Naive B cell (primary cell): ENCODE measurements around the gene TBPL1. TPM values are rescaled to one million over a fixed set of nuclear protein-coding genes. Genes with fewer than 3 reads are reported as not detected.
"Not testable (repeated sequence)": the region's sequence is repeated elsewhere in the genome, so short reads cannot be mapped to it uniquely, and the experiment has no call there.

Experiments
- ATAC-seq, 2 donors: fragments of 150-1000 bp; cut with Tn5 transposase; 2 replicates each; pipeline ENCODE4 v1.10.0; 2021; ENCODE audit warnings: low read depth in 2 of 2, mild to moderate bottlenecking in 2 of 2, moderate library complexity in 2 of 2
- DNase-seq: peaks from one replicate; pipeline ENCODE4 v3.0.0; 2022
- H3K27ac Mint-ChIP-seq, 6 donors: one replicate each; pipeline ENCODE4 v1.8.0; 2020 to 2022; ENCODE audit warnings: mild to moderate bottlenecking in 6 of 6, mixed read lengths in 6 of 6, moderate library complexity in 5 of 6, inconsistent platforms in 2 of 6
- H3K27me3 Mint-ChIP-seq, 3 donors: one replicate each; pipeline ENCODE4 v1.8.0; 2021 to 2022; ENCODE audit warnings: mixed read lengths in 3 of 3, mild to moderate bottlenecking in 1 of 3
- H3K36me3 Mint-ChIP-seq, 2 donors: one replicate each; pipeline ENCODE4 v1.8.0; 2020 to 2022; ENCODE audit warnings: mixed read lengths in 2 of 2, inconsistent platforms in 1 of 2, mild to moderate bottlenecking in 1 of 2
- H3K4me1 Mint-ChIP-seq, 3 donors: one replicate each; pipeline ENCODE4 v1.8.0; 2020 to 2022; ENCODE audit warnings: mixed read lengths in 3 of 3, inconsistent platforms in 1 of 3, mild to moderate bottlenecking in 1 of 3, moderate library complexity in 1 of 3
- H3K4me3 Mint-ChIP-seq, 8 donors: one replicate each; pipeline ENCODE4 v1.8.0; 2020 to 2022; ENCODE audit warnings: mild to moderate bottlenecking in 8 of 8, mixed read lengths in 8 of 8, moderate library complexity in 8 of 8, inconsistent platforms in 2 of 8
- H3K9me3 Mint-ChIP-seq, 7 donors: one replicate each; pipeline ENCODE4 v1.8.0; 2020 to 2022; ENCODE audit warnings: mixed read lengths in 7 of 7, mild to moderate bottlenecking in 5 of 7, inconsistent platforms in 2 of 7, moderate library complexity in 1 of 7
- polyA plus RNA-seq, 6 donors: library from polyadenylated mRNA; unstranded; fragments of 300-500 nt; fragmentation: Illumina TruSeq; gene quantifications; one replicate each; pipeline ENCODE4 v1.2.3, GENCODE V29; 2021; ENCODE audit warnings: low read depth in 6 of 6

Gene TBPL1
- polyA plus RNA-seq, 6 donors from 2014 or later: 64.4 to 100 (median 76.7) TPM

DNA sequence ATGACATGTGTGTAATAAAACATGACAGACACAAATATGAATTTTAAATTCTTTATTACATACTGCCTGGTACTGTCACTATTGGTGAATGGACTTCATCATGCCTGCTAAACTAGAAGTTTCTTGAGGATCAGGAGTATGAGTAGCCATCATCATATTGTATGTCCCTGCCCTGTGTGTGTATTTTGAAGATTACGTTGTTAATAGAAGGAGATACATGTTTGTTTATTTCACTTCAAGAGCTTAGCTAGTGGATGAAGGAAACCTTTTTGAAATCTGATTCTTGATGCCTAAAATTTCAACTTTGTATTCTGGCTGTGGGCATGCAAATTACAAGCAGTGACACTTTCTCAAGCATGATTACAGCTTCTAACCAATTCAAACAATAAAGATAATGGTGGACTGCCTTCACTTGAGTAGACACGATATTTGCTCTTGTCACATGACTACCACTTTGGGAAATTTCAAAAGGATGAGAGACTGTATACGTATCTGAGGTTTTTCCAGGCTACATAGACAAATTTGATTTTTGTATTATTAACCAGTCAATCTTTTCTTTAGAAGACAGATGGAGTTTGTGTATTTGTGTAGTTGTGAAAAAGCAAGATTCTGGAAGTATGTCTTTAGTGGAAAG is 3.5 kb downstream of the TBPL1 start:
- DNase-seq (no peak), ATAC-seq (no peak)
- no peaks in the 10 kb centered on the region for H3K9me3 Mint-ChIP-seq
- peak overlapping the region in 2 of 8 donors; percentile 1 to 79 for H3K4me3 Mint-ChIP-seq
- peaks cover 58 to 74% (median 68%) of the 10 kb centered on the region in 3 donors for H3K4me1 Mint-ChIP-seq
- no peaks in the 10 kb centered on the region for H3K27me3 Mint-ChIP-seq
- H3K36me3 Mint-ChIP-seq: no peaks in the 10 kb centered on the region
- H3K27ac Mint-ChIP-seq: peak overlapping the region in 5 of 6 donors; percentile 18 to 82 (median 64)

DNA sequence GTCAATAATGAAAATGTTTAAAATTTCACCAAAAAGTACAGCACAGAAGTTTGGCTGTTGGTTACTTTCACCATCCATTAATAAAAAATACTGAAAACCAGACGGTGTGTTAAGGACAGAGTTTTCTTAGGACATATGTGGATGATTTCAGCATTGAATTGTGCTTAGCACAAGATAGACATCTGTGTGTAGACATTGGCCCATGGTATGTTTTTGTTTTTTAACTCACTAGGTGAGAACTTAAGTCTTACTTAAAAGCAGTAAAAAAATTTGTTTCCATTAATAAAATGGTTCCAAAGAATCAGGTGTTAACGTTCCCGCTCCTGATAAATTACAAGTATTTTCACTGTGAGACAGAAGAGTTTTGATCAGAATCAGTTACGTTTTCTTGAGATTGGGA is 4.2 kb downstream of the TBPL1 start:
- Mint-ChIP-seq H3K9me3 (no peaks in the 10 kb centered on the region), H3K4me3 (peak overlapping the region in 2 of 8 donors; percentile 1 to 5), H3K27me3 (no peaks in the 10 kb centered on the region), H3K4me1 (peaks cover 63 to 78% (median 71%) of the 10 kb centered on the region in 3 donors), H3K27ac (peak overlapping the region in 3 of 6 donors; percentile 16 to 73 (median 63)), H3K36me3 (no peaks in the 10 kb centered on the region)
- ATAC-seq (no peak), DNase-seq (no peak)

DNA sequence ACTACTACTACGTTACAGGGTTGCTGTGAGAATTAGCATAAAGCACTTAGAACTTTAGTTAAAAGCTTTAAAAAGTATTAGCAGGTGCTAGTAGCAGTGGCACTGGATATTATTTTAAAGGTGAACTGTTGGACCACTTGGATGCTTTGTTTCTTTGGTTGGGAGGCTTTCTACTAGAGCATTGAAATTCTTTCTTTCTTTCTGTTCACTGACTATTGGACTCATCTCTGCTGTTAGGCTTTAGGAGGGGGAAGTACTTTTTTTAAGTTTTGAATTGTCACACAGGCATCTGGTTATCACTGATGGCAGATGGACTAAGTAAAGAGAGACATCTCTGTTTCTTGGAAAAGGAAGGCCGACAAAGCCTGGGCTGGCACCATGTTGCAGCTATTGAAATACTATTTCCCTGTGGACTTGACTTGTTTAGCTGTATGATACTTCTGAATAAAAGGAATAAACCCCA is 4.8 kb downstream of the TBPL1 start:
- Mint-ChIP-seq H3K9me3 (no peaks in the 10 kb centered on the region), H3K27ac (peak overlapping the region in 1 of 6 donors; percentile 16), H3K36me3 (no peaks in the 10 kb centered on the region), H3K4me1 (peaks cover 69 to 83% (median 77%) of the 10 kb centered on the region in 3 donors), H3K4me3 (peak overlapping the region in 1 of 8 donors; percentile 5), H3K27me3 (no peaks in the 10 kb centered on the region)
- DNase-seq (no peak), ATAC-seq (no peak)

DNA sequence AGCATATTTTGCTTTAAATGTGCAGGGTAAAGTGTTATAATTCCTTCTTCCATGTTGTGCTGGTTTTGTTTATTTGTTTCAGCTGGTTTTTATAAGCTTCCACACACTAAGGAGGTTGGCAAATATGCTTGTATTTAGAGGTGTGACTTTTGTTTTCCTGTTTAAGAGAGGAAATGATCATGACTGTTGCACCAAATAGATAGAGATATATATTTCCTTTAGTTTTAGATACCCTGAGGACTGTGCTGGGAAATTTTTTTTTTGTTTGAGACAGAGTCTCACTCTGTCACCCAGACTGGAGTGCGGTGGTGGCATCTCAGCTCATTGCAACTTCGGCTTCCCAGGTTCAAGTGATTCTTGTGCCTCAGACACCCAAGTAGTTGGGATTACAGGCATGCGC is 5.8 kb downstream of the TBPL1 start:
- Mint-ChIP-seq H3K36me3 (no peaks in the 10 kb centered on the region), H3K27ac (no peak overlapping the region), H3K27me3 (no peaks in the 10 kb centered on the region), H3K4me3 (no peak overlapping the region), H3K4me1 (peaks cover 68 to 83% (median 76%) of the 10 kb centered on the region in 3 donors), H3K9me3 (no peaks in the 10 kb centered on the region)
- no peak for ATAC-seq
- no peak for DNase-seq

DNA sequence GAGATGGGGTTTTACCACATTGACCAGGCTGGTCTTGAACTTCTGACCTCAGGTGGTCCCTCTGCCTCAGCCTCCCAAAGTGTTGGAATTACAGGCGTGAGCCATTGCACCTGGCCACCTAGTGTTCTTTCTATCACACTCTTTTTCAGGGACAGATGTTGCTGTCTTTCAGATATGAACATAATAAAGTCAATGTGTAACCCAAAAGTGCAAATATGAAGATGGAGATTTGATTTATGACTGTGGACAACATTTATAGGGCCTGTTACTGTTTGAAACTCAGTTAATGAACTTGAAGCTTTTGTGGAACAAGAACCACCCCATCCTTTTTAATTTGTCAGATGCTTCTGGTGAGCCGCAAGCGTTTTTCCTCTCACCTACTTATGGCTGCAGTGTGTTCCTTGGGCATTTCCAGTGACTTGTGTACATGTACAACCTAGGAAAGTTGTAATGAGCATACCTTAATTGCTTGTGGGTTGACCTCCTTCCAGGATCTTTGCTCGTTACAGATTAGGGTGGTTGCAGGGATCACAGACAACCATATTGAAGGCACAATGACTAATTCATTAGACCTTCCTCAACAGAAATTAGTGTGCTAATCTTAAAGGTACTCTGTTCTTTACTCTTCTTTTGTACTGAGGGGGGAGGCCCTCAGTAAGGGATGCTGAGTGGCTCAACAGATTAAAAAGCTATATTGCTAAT is 6.8 kb downstream of the TBPL1 start:
- peak overlapping the region in 2 of 6 donors; percentile 45 to 63 for H3K27ac Mint-ChIP-seq
- H3K9me3 Mint-ChIP-seq: no peaks in the 10 kb centered on the region
- no peak for DNase-seq
- peaks cover 67 to 81% (median 75%) of the 10 kb centered on the region in 3 donors for H3K4me1 Mint-ChIP-seq
- H3K36me3 Mint-ChIP-seq: no peaks in the 10 kb centered on the region
- no peaks in the 10 kb centered on the region for H3K27me3 Mint-ChIP-seq
- peak overlapping the region in 2 of 8 donors; percentile 8 to 17 for H3K4me3 Mint-ChIP-seq
- ATAC-seq: no peak

DNA sequence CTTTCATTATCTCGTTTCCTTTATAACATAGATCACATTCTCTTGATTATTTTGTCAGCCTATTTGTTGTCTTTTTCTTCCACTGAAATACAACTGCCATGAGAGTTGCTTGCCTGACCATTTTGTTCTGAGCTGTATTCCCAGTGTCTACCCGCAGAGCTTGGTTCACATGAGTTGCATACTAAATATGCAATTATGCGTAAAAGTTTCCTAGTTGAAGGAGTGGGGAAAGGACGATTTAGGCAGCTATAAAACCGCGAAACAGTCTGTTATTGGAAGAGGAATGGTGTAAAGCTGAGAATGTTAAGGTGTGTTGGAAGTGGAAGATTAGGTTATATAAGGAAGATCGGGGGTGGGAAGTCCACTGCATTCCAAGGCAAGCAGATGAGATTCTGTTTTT is 8.8 kb downstream of the TBPL1 start:
- ATAC-seq (no peak), DNase-seq (no peak)
- peak overlapping the region in 2 of 6 donors; percentile 23 to 56 for H3K27ac Mint-ChIP-seq
- H3K4me1 Mint-ChIP-seq: peaks cover 61 to 84% (median 75%) of the 10 kb centered on the region in 3 donors
- no peaks in the 10 kb centered on the region for H3K36me3 Mint-ChIP-seq
- H3K4me3 Mint-ChIP-seq: peak overlapping the region in 1 of 8 donors; percentile 11
- no peaks in the 10 kb centered on the region for H3K27me3 Mint-ChIP-seq
- no peaks in the 10 kb centered on the region for H3K9me3 Mint-ChIP-seq

DNA sequence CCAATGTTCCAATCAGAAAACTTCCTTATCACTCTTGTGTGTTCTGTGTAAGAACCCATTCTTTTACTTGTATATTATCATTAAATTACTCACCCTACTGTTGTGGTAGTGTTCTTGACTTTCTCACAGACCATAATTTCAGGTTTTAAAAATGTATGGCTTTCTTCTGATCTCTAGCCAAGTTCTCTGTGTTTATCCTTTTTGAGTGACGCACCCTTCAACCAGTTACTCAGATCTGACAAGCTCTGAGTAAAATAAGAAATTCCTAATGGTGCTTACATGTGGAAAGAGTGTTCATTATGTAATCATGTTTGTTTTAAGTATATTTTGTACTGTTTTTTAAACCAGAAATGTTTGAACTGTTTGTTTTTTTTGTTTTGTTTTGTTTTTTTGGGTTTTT is 11.0 kb downstream of the TBPL1 start:
- H3K27me3 Mint-ChIP-seq: no peaks in the 10 kb centered on the region

DNA sequence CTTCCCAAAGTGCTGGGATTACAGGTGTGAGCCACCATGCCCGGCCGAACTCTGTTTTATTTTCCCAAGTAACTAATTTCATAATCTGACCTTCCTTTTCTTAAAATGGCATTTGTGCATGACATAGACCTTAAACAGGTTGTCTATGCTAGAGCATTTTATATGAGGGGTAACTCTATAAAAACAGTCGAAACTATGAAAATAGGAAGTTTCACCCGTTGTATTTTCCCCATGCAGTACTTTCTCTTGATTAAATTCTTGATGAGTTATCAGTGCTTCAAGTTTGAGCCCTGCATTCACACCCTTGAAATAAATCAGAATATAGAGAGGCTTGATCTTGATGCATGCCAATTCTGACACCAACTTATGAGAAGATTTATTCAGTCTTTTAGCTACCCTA is 11.7 kb downstream of the TBPL1 start:
- DNase-seq (no peak), ATAC-seq (peak; percentile 47 to 61)
- no peaks in the 10 kb centered on the region for H3K36me3 Mint-ChIP-seq
- H3K27me3 Mint-ChIP-seq: no peaks in the 10 kb centered on the region
- peaks cover 51 to 67% (median 57%) of the 10 kb centered on the region in 3 donors for H3K4me1 Mint-ChIP-seq
- H3K9me3 Mint-ChIP-seq: no peaks in the 10 kb centered on the region
- peak overlapping the region; percentile 11 to 85 (median 66) for H3K27ac Mint-ChIP-seq
- peak overlapping the region in 2 of 8 donors; percentile 20 to 60 for H3K4me3 Mint-ChIP-seq

More for the DNA sequence above, 11.0 kb downstream of the TBPL1 start:
- Mint-ChIP-seq H3K4me1 (peaks cover 56 to 74% (median 63%) of the 10 kb centered on the region in 3 donors), H3K36me3 (no peaks in the 10 kb centered on the region), H3K4me3 (peak overlapping the region in 1 of 8 donors; percentile 38), H3K9me3 (no peaks in the 10 kb centered on the region), H3K27ac (peak overlapping the region in 3 of 6 donors; percentile 6 to 20 (median 15))
- DNase-seq: no peak
- no peak for ATAC-seq

DNA sequence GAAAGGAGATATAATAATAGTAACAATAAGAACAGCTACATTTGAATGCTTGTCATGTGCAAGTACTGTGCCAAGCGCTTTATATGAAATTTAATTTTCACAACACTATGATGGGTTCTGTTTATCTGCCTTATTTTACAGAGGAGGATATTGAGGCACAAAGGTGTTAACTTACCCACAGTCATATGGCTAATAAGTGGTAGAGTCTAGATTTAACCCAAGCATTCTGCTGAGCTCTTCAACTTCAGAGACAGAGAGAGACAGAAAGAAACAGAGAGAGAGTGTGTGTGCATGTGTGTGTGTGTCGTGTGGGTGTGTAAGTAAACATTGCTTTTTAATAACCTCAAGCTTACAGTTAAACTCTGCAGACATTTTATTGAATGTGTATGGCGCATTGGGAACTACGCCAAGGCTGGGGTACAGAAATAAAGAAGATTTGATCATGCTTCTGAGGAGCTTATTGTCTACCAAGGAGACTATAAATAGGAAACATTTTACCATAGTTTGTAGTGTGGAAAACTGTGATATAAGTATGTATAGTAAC is 12.9 kb downstream of the TBPL1 start:
- Mint-ChIP-seq H3K4me1 (peaks cover 43 to 61% (median 54%) of the 10 kb centered on the region in 3 donors), H3K9me3 (no peaks in the 10 kb centered on the region), H3K36me3 (no peaks in the 10 kb centered on the region), H3K4me3 (no peak overlapping the region), H3K27me3 (no peaks in the 10 kb centered on the region), H3K27ac (peak overlapping the region in 3 of 6 donors; percentile 2 to 88 (median 27))
- ATAC-seq (no peak), DNase-seq (no peak)

DNA sequence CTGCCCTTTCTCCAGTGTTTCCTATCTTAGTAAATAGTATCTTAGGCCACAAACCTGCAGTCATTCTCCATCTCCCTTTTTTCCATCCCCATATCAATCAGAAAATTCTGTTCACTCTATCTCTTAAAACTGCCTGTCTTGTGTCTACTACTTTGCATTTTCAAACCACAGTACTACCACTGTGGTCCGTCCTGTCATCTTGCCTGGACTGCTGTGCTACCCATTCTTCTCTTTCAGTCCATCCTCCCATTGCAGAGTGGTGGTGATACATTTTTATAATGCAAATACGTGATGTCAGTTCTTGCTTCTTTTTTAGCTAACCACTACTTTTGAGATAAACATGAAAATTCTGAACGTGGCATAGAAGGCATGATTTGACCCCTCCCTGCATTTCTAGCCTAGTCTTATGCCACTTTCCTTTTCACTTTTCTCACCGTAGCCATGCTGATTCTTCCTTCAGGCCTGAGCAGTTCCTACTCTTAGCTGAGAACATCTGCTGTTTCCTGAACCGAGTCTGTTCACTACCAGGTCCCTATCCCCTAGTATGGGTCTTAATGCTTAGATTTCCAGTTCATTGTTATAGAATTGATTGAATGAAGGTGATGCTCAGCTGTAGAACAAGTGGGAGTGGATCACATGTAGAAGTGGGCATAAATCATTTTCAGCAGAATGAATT is 13.8 kb downstream of the TBPL1 start:
- H3K27me3 Mint-ChIP-seq: no peaks in the 10 kb centered on the region
- no peaks in the 10 kb centered on the region for H3K36me3 Mint-ChIP-seq
- no peaks in the 10 kb centered on the region for H3K9me3 Mint-ChIP-seq
- ATAC-seq (peak; percentile 92 to 98), DNase-seq (peak; percentile 29)
- peak overlapping the region in 7 of 8 donors; percentile 1 to 48 (median 29) for H3K4me3 Mint-ChIP-seq
- H3K27ac Mint-ChIP-seq: peak overlapping the region in 5 of 6 donors; percentile 25 to 55 (median 48)
- peaks cover 41 to 54% (median 49%) of the 10 kb centered on the region in 3 donors for H3K4me1 Mint-ChIP-seq

DNA sequence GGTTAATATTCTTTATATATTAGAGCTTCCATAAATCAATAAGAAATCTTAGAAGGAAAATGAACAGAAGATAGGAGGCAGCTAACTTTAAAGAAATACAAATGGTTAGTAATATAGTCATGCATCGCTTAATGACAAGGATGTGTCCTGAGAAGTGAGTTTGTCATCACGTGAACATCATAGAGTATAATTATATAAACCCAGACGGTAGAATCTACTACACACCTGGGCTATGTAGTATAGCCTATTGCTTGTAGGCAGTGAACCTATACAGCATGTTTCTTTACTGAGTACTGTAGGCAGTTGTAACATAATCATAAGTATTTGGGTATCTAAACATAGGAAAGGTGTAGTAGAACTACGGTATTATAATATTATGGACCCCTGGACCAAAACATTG is 14.3 kb downstream of the TBPL1 start:
- peak overlapping the region in 1 of 6 donors; percentile 48 for H3K27ac Mint-ChIP-seq
- H3K27me3 Mint-ChIP-seq: no peaks in the 10 kb centered on the region

DNA sequence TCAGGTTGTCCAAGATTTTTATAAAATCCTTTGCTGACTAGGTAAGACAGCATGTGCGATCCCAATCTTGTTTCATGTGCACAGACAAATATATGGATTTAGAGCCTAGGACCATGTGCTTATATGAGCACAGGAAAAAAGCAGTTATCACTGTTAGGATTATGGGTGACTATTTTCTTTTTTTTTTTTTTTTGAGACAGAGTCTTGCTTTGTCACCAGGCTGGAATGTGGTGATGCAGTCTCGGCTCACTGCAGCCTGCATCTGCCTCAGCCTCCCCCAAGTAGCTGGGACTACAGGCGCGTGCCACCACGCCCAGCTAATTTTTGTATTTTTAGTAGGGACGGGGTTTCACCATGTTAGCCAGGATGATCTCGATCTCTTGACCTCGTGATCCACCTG is 14.8 kb downstream of the TBPL1 start:
- peaks cover 31 to 46% (median 39%) of the 10 kb centered on the region in 3 donors for H3K4me1 Mint-ChIP-seq
- not testable (repeated sequence) for H3K27me3 Mint-ChIP-seq, H3K36me3 Mint-ChIP-seq, H3K9me3 Mint-ChIP-seq, H3K27ac Mint-ChIP-seq, DNase-seq, H3K4me3 Mint-ChIP-seq, ATAC-seq

More for the DNA sequence above, 14.3 kb downstream of the TBPL1 start:
- H3K4me3 Mint-ChIP-seq: no peak overlapping the region
- peaks cover 36 to 51% (median 43%) of the 10 kb centered on the region in 3 donors for H3K4me1 Mint-ChIP-seq
- no peaks in the 10 kb centered on the region for H3K36me3 Mint-ChIP-seq
- no peak for ATAC-seq
- DNase-seq: no peak
- no peaks in the 10 kb centered on the region for H3K9me3 Mint-ChIP-seq

DNA sequence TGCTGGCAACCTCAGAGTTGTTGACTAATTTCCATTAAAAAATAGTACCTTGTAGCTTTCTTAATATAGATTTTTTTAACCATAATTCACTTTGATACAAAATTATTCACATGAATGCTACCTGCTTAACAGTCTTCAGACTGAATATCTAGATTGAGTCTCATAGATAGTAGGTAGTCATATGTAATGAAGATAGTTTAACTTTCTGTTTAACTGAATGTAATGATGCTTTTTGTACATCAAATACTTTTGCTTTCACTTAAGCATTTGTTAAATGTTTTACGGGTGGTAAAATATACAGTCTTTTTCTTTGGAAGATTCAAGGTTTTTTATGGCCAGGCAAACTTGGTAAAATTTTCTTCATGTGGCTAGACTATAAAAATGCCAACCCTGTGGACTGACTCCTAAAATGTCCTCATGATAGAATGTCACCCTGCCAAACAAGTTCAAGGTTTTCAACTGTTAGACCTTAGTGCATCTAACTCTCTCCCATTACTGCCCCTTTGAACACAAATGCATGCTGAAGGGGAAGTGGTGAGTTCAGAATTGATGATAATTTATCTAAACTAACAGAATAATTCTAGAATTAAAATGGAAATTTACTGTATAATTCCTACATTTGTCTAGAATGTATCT is 16.4 kb downstream of the TBPL1 start:
- no peaks in the 10 kb centered on the region for H3K9me3 Mint-ChIP-seq
- peaks cover 29 to 48% (median 39%) of the 10 kb centered on the region in 3 donors for H3K4me1 Mint-ChIP-seq
- H3K27me3 Mint-ChIP-seq: no peaks in the 10 kb centered on the region
- peak overlapping the region in 3 of 6 donors; percentile 40 to 64 (median 43) for H3K27ac Mint-ChIP-seq
- no peak overlapping the region for H3K4me3 Mint-ChIP-seq
- DNase-seq (no peak), ATAC-seq (no peak)
- H3K36me3 Mint-ChIP-seq: no peaks in the 10 kb centered on the region
